NCI-H345 (cell line): ENCODE measurements around the gene CFD.
"Not testable (repeated sequence)": the region's sequence is repeated elsewhere in the genome, so short reads cannot be mapped to it uniquely, and the experiment has no call there.

Experiments used
- DNase-seq: peaks from one replicate; lab custom pipeline; 2025; lab: John Stamatoyannopoulos, UW

The CFD gene

GRCh38 chr19:888581-889385 is 29.3 kb downstream of the CFD start:
- DNase-seq: no peak

GRCh38 chr19:889662-890295 is 30.3 kb downstream of the CFD start:
- no peak for DNase-seq

DNA sequence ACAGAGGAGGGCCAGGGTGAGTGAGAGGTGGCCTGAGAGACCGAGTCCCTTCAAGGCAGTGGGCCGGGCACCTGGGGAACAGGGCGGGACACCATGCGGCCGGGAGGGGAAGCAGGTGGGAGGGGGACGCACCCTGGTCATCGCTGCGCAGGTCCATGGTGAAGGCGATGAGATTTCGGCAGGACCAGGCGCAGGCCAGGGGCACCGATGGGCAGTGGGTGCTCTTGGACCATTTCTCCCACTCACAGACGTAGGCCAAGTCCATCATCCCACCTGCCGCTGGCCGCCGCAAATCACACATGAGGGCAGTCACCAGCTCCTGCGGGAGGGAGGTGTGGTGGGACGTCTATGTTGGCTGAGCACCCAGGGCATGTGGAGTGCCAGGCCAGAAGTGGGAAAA is 31.4 kb downstream of the CFD start:
- DNase-seq: no peak

- DNase-seq: not testable (repeated sequence)
These were observed 32.1 kb downstream of the CFD start for GRCh38 chr19:891421-892200.

DNA sequence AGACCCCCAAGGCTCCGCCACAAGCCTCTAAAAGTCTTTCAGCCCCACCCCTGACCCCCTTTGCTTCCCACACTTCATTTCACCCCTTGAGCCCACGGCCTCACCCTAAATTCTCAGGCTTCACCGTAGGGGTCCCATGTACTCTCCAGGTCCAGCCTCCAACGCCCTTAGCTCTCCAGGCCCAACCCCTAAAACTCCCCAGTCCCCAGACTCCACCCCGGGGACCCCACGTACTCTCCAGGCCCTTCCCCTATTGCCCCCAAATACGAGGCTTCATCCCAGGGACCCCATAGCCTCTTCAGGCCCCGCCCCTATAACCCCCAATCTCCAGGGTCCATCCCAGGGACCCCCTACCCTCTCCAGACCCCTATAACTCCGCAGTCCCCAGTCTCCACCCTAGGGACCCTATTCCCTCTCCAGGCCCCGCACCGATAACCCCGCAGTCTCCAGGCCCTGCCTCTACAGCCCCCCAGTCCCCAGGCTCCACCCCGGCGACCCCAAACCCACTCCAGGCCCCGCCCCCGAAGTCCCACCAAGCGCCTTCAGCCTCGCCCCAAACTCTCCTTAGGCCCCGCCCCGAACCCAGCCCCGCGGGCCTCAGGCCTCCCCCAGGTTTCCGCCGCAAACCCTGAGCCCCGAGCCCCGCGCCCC is 32.9 kb downstream of the CFD start:
- no peak for DNase-seq

DNA sequence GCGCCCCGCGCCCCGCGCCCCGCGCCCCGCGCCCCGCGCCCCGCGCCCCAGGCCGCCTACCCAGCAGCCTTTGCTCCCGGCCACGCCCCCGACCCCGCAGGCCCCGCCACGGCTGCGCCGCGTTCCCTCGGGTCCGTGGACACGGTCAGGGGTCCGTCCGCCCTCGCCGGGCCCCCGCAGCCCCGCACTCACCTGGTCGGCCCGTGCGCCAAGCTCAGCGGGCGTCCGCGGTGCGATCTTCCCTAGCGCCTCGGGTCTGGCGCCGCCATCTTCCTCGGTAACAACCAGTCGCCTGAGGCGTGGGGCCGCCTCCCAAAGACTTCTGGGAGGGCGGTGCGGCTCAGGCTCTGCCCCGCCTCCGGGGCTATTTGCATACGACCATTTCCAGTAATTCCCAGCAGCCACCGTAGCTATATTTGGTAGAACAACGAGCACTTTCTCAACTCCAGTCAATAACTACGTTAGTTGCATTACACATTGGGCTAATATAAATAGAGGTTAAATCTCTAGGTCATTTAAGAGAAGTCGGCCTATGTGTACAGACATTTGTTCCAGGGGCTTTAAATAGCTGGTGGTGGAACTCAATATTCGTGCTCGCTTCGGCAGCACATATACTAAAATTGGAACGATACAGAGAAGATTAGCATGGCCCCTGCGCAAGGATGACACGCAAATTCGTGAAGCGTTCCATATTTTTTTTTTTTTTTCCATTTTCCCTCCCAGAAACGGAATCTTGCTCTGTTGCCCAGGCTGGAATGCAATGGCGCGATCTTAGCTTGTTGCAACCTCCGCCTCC is 33.6 kb downstream of the CFD start, which contains the start of the genes MED16 and RNU6-9:
Gene MED16, minus strand, starts transcription at position 294 of the 796 bp plus-strand sequence. CDS start 2,056 bp downstream, outside the sequence.
Gene RNU6-9, plus strand, starts transcription at position 591 of the 796 bp plus-strand sequence.
- DNase-seq: peak; percentile 93

DNA sequence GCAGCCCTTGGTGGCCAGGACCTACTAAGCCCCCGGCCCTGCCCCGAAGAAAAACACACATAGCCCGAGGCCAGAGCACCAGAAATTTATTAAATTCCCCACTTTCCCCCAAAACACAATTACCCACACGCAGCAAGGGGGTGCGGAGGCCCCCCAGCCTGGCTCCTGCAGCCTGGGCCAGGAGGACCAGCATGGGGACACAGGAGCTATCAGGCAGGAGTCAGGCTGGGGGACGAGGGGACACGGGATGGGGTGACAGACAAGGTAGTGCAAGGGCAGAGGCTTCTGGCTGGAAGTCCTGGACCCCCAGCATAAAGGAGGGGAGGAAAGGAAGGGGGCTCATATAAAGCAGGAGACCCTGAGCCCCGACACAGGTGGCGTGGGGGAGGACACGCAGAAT is 37.0 kb downstream of the CFD start:
- DNase-seq: no peak

GRCh38 chr19:896999-897398 is 37.5 kb downstream of the CFD start:
- DNase-seq: no peak

GRCh38 chr19:897442-898039 is 38.1 kb downstream of the CFD start:
- DNase-seq: no peak

GRCh38 chr19:898663-899062 is 39.2 kb downstream of the CFD start:
- peak; percentile 6 for DNase-seq

DNA sequence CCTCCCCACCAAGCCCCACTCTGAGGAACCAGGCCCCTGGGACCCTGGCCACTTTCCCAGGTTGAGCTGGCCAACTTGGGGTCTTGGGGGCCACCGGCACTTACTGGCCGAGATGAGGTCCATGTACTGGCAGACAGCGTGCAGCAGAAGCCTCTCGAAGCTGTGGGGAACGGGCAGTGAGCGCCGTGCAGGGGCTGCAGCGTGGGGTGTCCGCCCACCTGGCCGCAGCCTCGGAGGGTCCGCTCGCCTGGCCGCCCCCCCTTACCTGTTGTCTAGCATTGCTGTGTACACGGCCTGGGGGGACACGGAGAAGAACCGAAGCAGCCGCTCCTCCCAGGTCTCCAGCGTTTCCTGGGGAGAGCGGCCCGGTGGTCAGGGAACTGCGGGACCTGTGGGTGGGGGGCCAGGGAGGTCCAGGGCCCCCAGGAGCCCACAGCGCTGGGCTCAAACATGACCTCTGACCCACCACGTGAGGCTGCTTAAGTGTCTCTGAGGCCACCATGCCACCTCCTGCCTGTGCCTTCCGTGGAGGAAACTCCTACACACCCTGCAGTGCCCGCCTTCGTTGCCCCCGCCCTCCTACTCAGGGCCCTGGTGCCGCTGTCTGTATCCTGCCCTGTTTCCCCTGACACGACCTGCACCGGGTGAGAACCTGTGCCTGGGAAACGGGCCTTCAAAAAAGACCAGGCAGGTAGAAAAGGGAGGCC is 40.0 kb downstream of the CFD start:
- no peak for DNase-seq

DNA sequence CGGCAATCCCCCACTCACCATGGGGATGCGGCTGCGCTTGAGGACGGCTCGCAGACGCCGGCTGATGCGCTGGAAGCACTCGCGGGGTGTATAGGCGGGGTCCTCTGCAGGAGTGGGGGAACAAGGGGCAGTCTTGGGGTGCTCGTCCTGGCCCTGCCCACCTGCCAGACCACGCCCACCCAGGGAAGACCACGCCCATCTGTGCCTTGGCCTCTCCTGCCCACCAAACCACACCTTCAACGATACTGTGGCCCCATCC is 40.5 kb downstream of the CFD start:
- no peak for DNase-seq

DNA sequence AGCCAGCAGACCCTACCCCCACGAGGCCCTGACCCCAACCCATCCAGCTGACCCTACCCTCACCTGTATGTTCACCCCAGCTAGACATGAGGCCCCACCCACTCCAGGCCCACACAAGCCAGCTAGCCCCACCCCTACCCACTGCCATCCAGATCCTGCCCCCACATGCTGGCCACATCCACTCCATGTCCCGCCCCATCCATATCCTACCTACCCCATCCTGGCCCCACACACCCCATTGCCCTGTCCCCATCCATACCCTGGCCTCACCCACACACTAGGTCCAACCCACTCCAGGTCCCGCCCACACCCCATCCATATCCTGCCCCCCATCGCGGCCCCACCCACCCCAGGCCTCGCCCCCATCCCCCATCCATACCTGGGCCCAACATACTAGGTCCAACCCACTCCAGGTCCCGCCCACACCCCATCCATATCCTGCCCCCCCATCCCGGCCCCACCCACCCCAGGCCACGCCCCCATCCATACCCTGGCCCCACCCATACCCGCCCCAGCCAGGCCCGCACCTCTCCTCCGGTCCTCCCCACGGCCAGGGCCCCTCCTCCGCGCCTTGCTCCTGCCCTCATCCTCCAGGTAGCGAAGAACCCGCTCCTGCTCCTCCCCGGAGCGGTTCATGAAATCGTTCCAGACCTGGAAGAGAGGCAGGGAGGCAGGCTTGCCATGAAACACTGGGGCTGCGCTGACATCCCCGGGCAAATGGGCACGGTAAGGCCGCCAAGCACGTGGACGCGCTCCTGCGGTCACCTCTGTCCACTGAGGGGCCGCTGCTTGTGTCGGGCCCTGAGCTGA is 41.0 kb downstream of the CFD start:
- no peak for DNase-seq

GRCh38 chr19:901216-902092 is 42.0 kb downstream of the CFD start:
- no peak for DNase-seq

DNA sequence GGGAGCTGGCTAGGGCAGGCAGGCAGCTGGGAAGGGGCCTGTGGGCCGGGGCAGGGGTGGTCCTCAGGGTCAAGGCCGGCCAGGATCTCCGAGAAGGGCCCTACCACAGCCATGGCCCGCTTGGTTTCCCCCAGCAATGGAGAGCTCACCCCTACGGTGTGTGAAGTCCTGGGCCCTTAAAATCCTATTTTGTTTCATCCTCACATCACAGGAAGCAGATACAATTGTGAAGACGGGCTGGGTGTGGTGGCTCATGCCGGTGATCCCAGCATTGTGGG is 42.6 kb downstream of the CFD start:
- no peak for DNase-seq

DNA sequence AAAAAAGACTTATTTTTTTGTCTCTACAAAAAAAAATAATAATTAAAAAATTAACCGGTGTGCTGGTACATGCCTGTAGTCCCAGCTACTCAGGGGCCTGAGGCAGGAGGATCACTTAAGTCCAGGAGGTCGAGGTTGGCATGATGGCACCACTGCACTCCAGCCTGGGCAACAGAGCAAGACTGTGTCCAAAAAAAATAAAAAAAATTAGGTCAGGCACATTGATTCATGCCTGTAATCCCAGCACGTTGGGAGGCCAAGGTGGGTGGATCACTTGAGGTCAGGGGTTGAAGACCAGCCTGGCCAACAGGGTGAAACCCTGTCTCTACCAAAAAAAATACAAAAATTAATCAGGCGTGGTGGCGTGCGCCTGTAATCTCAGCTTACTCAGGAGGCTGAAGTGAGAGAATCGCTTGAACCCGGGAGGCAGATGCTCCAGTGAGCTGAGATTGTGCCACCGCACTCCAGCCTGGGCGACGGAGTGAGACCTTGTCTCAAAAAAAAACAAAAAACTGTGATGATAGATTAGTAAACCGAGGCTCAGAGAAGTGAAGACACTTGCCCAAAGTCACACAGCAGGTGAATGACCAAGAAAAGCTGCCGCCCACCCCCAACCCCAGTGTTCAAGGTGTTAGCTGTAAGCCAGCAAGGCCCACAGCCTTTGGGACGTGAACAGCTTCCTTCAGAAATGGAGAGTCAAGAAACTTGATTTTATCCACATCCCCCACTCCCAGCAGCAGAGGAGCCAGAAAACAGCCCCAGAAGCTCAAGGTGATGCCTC is 43.2 kb downstream of the CFD start:
- no peak for DNase-seq

DNA sequence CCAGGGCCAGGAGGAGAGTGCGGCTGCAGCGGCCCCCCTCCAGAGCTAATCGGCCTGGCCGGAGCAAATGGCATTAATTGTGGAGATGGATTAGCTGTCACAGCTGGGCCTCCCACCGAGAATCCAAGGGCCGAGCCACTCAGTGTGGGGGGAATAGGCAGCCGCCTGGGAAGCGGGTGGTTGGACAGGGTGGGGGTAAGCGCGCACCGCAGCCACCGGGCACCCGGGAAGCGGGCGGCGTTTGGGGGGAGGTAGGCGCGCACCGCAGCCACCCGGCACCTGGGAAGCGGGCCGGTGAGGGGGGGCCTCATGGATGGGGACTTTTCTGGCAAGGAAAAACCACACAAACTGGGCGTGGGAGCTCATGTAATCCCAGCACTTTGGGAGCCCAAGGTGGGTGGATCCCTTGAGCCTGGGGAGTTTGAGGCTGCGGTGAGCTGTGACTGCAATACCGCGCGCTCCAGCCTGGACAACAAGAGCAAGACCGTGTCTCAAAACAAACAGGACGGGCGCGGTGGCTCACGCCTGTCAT is 43.9 kb downstream of the CFD start:
- no peak for DNase-seq

DNA sequence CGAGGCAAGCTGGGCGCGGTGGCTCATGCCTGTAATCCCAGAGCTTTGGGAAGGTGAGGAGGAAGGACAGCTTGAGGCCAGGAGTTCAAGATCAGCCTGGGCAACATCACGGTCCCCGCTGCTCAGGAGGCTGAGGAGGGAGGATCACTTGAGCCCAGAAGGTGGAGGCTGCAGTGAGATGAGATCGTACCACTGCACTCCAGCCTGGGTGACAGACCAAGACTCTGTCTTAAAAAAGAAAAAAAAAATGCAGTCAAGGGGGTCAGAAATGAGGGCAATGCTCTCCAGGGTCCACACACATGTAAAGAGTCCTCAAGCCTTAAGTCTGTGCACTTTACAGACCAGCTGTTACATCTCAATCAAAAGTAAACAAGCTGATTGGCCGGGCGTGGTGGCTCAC is 45.1 kb downstream of the CFD start:
- no peak for DNase-seq
